HepG2 (cell line): ENCODE results near the gene CRLF1. TPM values are rescaled to one million over a fixed set of nuclear protein-coding genes. Genes with fewer than 3 reads are reported as not detected.

Experiments
- ARNT2 ChIP-seq: sonication (generic); formaldehyde crosslinking; IDR thresholded peaks from 2 replicates; pipeline ENCODE4 v1.8.0; 2022; ENCODE audit warnings: mild to moderate bottlenecking, low read depth, missing genetic modification reagents, moderate library complexity
- CEBPG ChIP-seq: IDR thresholded peaks from 2 replicates; pipeline ENCODE4 v1.6.1; 2016
- ESRRA ChIP-seq: sonication (generic); formaldehyde crosslinking; IDR thresholded peaks from 2 replicates; pipeline ENCODE4 v1.5.1; 2020; ENCODE audit warnings: mild to moderate bottlenecking, low read depth, missing genetic modification reagents
- ETV5 ChIP-seq: IDR thresholded peaks from 2 replicates; pipeline ENCODE4 v1.6.1; 2018; ENCODE audit warnings: missing biosample characterization, missing genetic modification reagents, inconsistent platforms, borderline replicate concordance
- FOXC1 ChIP-seq: sonication (generic); formaldehyde crosslinking; IDR thresholded peaks from 2 replicates; pipeline ENCODE4 v1.8.0; 2022; ENCODE audit warnings: mild to moderate bottlenecking, missing genetic modification reagents, borderline replicate concordance
- HDAC2 ChIP-seq: sonication (generic); formaldehyde crosslinking; IDR thresholded peaks from 2 replicates; pipeline ENCODE4 v1.4.0; 2020; ENCODE audit warnings: missing genetic modification reagents
- HOXA3 ChIP-seq: sonication (generic); formaldehyde crosslinking; IDR thresholded peaks from 2 replicates; pipeline ENCODE4 v1.5.0; 2020; ENCODE audit warnings: missing genetic modification reagents
- IKZF4 ChIP-seq: sonication (generic); formaldehyde crosslinking; IDR thresholded peaks from 2 replicates; pipeline ENCODE4 v1.5.1; 2020; ENCODE audit warnings: borderline replicate concordance, mild to moderate bottlenecking, low read depth, missing genetic modification reagents; ENCODE audit errors: not compliant biosample characterization
- KDM1A ChIP-seq: IDR thresholded peaks from 2 replicates; pipeline ENCODE4 v1.6.1; 2016; ENCODE audit warnings: missing compliant biosample characterization
- KDM6A ChIP-seq: IDR thresholded peaks from 2 replicates; pipeline ENCODE4 v1.6.1; 2016; ENCODE audit warnings: low read depth
- MAZ ChIP-seq, 2 experiments: sonication (generic) in 1 of 2; formaldehyde crosslinking in 1 of 2; IDR thresholded peaks; 2 replicates each; pipeline versions ENCODE4 v1.5.0 to v1.6.1; 2012 to 2020; ENCODE audit warnings: low read depth in 2 of 2, mild to moderate bottlenecking in 2 of 2, borderline replicate concordance in 1 of 2, improper control_type of control experiment in 1 of 2, low read length in 1 of 2, missing genetic modification reagents in 1 of 2, moderate library complexity in 1 of 2
- NRL ChIP-seq: sonication (generic); formaldehyde crosslinking; IDR thresholded peaks from 2 replicates; pipeline ENCODE4 v1.5.0; 2020; ENCODE audit warnings: missing genetic modification reagents, mild to moderate bottlenecking, moderate library complexity, borderline replicate concordance
- RXRB ChIP-seq: IDR thresholded peaks from 2 replicates; pipeline ENCODE4 v1.6.1; 2016; ENCODE audit warnings: borderline replicate concordance, missing genetic modification reagents, missing compliant biosample characterization
- SAFB2 ChIP-seq: sonication (generic); formaldehyde crosslinking; IDR thresholded peaks from 2 replicates; pipeline ENCODE4 v1.5.1; 2020; ENCODE audit warnings: missing genetic modification reagents, low read depth, mild to moderate bottlenecking, borderline replicate concordance
- SALL1 ChIP-seq: sonication (generic); formaldehyde crosslinking; IDR thresholded peaks from 2 replicates; pipeline ENCODE4 v1.8.0; 2022; ENCODE audit warnings: mild to moderate bottlenecking, missing genetic modification reagents
- TCF7L2 ChIP-seq: IDR thresholded peaks from 2 replicates; pipeline ENCODE4 v1.6.1; 2011; ENCODE audit warnings: mild to moderate bottlenecking, low read depth, low read length, moderate library complexity
- THAP11 ChIP-seq: IDR thresholded peaks from 2 replicates; pipeline ENCODE4 v1.6.1; 2016; ENCODE audit warnings: missing biosample characterization, missing genetic modification reagents
- ZFP91 ChIP-seq: sonication (generic); formaldehyde crosslinking; IDR thresholded peaks from 2 replicates; pipeline ENCODE4 v1.9.0; 2022; ENCODE audit warnings: missing genetic modification reagents, mild to moderate bottlenecking, borderline replicate concordance
- ZMYM3 ChIP-seq: sonication (generic); formaldehyde crosslinking; IDR thresholded peaks from 2 replicates; pipeline ENCODE4 v1.5.1; 2020; ENCODE audit warnings: mild to moderate bottlenecking, missing genetic modification reagents
- ZNF3 ChIP-seq: IDR thresholded peaks from 2 replicates; pipeline ENCODE4 v1.7.0; 2017; ENCODE audit warnings: inconsistent platforms
- ZNF331 ChIP-seq: sonication (generic); formaldehyde crosslinking; IDR thresholded peaks from 2 replicates; pipeline ENCODE4 v1.4.0; 2020; ENCODE audit warnings: missing genetic modification reagents
- ZNF607 ChIP-seq: sonication (generic); formaldehyde crosslinking; IDR thresholded peaks from 2 replicates; pipeline ENCODE4 v1.5.1; 2020; ENCODE audit warnings: missing genetic modification reagents, mild to moderate bottlenecking, borderline replicate concordance
- ZNF709 ChIP-seq: sonication (generic); formaldehyde crosslinking; IDR thresholded peaks from 2 replicates; pipeline ENCODE4 v1.5.0; 2020; ENCODE audit warnings: mild to moderate bottlenecking, missing genetic modification reagents
- polyA plus RNA-seq, 8 experiments: library from polyadenylated mRNA; depleted of rRNA in 3 of 8; stranded (reverse) in 7 of 8; unstranded in 1 of 8; fragments of >200 nt; fragmentation: Illumina TruSeq in 4 of 8; extraction: Trizol in 4 of 8; gene quantifications; 2 replicates each; pipeline versions ENCODE4 v1.2.1 to v1.2.3, GENCODE V29; 2011 to 2016; ENCODE audit warnings: low read depth in 4 of 8, missing spikeins in 1 of 8, mixed read lengths in 1 of 8; ENCODE audit not compliant: insufficient read depth in 1 of 8
- total RNA-seq, 5 experiments: library from RNA; depleted of rRNA; stranded (reverse); fragments of >200 nt; fragmentation: Illumina TruSeq; extraction: Trizol; gene quantifications; 2 replicates each; pipeline ENCODE4 v1.2.3, GENCODE V29; 2016; ENCODE audit warnings: low read depth in 1 of 5
- TF ChIP-seq, protein P1 (sequence below), 2 experiments: sonication (generic) in 1 of 2; formaldehyde crosslinking in 1 of 2; IDR thresholded peaks; 2 replicates each; pipeline versions ENCODE4 v1.4.0 to v1.6.1; 2018 to 2020; ENCODE audit warnings: missing genetic modification reagents in 2 of 2, borderline replicate concordance in 1 of 2, low read depth in 1 of 2, mild to moderate bottlenecking in 1 of 2, missing biosample characterization in 1 of 2
- TF ChIP-seq, protein P2 (sequence below): sonication (generic); formaldehyde crosslinking; IDR thresholded peaks from 2 replicates; pipeline ENCODE4 v1.8.0; 2023; ENCODE audit warnings: mild to moderate bottlenecking, missing genetic modification reagents

Gene CRLF1
- total and polyA plus RNA-seq, 2 of the 13 experiments (the other 11 are each of a cell fraction or from before 2014, with no cell fraction given), result 217 to 296 TPM

GRCh38 chr19:18557411-18558201 lies 49.0 kb downstream of the CRLF1 start, which contains the start of gene KXD1 (continued):
- TF ChIP-seq, protein P1, sequence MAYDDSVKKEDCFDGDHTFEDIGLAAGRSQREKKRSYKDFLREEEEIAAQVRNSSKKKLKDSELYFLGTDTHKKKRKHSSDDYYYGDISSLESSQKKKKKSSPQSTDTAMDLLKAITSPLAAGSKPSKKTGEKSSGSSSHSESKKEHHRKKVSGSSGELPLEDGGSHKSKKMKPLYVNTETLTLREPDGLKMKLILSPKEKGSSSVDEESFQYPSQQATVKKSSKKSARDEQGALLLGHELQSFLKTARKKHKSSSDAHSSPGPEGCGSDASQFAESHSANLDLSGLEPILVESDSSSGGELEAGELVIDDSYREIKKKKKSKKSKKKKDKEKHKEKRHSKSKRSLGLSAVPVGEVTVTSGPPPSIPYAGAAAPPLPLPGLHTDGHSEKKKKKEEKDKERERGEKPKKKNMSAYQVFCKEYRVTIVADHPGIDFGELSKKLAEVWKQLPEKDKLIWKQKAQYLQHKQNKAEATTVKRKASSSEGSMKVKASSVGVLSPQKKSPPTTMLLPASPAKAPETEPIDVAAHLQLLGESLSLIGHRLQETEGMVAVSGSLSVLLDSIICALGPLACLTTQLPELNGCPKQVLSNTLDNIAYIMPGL (CRISPR knock-in tag; IDR thresholded peaks at IDR 0.05; ENCODE audit: borderline replicate concordance in 1 of 2, low read depth in 1 of 2), result peak; percentile 45 to 62; a peak in 2 of 4 replicates
- TF ChIP-seq MAZ (IDR thresholded peaks at IDR 0.05; ENCODE audit: borderline replicate concordance, low read depth, low read length), result peak; percentile 39; the same call in 1 of the 2 replicates
- peak; percentile 54 for TF ChIP-seq MAZ (CRISPR knock-in tag; IDR thresholded peaks at IDR 0.05; ENCODE audit: low read depth)
- no peak for TF ChIP-seq NRL (CRISPR knock-in tag)
- TF ChIP-seq SAFB2, result 0 out of 2 replicates have a peak, but pooled peaks have one; percentile 64
- TF ChIP-seq SALL1 (CRISPR knock-in tag), result peak; percentile 88
- peak; percentile 100 for TF ChIP-seq KDM1A (CRISPR knock-in tag)
- TF ChIP-seq ZNF709, result peak; percentile 42
- peak; percentile 79 for TF ChIP-seq ARNT2 (CRISPR knock-in tag)
- peak; percentile 83; the same call in 1 of the 2 replicates for TF ChIP-seq ETV5
- TF ChIP-seq ZFP91 (CRISPR knock-in tag), result peak; percentile 90; the same call in 1 of the 2 replicates
- TF ChIP-seq ZNF331 (CRISPR knock-in tag), result peak; percentile 8; the same call in 1 of the 2 replicates
- peak; percentile 82 for TF ChIP-seq ZNF607
- TF ChIP-seq HDAC2, result peak; percentile 91
- TF ChIP-seq THAP11 (CRISPR knock-in tag), result peak; percentile 87
- peak; percentile 37; the same call in 1 of the 2 replicates for TF ChIP-seq RXRB (CRISPR knock-in tag)
- peak; percentile 63 for TF ChIP-seq IKZF4 (CRISPR knock-in tag)
- TF ChIP-seq FOXC1 (CRISPR knock-in tag), result peak; percentile 67; the same call in 1 of the 2 replicates
- TF ChIP-seq CEBPG, result 0 out of 2 replicates have a peak, but pooled peaks have one; percentile 28
- TF ChIP-seq ZMYM3 (CRISPR knock-in tag), result peak; percentile 100
- TF ChIP-seq, protein P2, sequence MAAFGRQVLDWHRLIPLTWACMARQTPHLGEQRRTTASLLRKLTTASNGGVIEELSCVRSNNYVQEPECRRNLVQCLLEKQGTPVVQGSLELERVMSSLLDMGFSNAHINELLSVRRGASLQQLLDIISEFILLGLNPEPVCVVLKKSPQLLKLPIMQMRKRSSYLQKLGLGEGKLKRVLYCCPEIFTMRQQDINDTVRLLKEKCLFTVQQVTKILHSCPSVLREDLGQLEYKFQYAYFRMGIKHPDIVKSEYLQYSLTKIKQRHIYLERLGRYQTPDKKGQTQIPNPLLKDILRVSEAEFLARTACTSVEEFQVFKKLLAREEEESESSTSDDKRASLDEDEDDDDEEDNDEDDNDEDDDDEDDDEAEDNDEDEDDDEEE, result 0 out of 2 replicates have a peak, but pooled peaks have one; percentile 68
- 0 out of 2 replicates have a peak, but pooled peaks have one; percentile 7 for TF ChIP-seq KDM6A
- peak; percentile 42; the same call in 1 of the 2 replicates for TF ChIP-seq ZNF3 (CRISPR knock-in tag)
- TF ChIP-seq ESRRA (CRISPR knock-in tag), result 0 out of 2 replicates have a peak, but pooled peaks have one; percentile 56
- peak; percentile 95 for TF ChIP-seq HOXA3
- TF ChIP-seq TCF7L2, result no peak
